Measurements from ENCODE around the gene MOB3B. TPM values are rescaled to one million over a fixed set of nuclear protein-coding genes. Genes with fewer than 3 reads are reported as not detected.

The MOB3B gene
- polyA plus RNA-seq, 1 of the 3 experiments (the other 2 are of a cell fraction) = 0.90 TPM

DNA sequence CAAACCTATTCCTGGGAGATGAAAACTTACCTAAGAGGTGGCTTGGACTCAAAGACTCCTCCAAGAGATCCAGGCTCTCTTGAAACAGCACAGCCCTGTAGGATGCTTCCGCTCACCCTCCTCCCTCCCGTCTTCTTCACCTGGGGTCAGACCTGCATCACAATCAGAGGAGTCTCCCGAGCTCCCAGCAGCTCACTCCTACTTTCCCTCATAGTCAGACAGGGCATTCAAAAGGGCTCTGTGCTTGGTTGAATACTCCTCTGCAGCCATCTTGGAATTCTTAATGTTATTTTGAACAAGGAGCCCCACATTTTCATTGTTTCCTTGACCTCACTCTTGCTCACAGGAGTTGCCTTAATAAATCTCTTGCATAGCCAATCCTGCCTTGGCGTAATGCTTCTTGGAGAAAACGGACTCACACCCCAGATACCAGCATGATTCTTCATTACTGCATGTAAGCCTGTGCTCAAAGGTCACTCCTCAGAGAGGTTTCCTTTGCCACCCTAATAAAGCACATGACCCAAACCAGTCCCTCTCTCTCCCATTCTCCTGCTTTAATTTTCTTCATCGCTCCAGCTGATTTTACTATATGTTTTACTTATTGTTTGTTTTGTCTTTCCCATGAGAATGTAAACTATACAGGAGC, 52.6 kb downstream of the MOB3B start:
- Histone ChIP-seq H3K4me3 (ENCODE audit: low read depth in 2 of 2, low read length in 1 of 2) (no peak overlapping the region), H3K27me3 (ENCODE audit: insufficient read depth) (no peaks in the 10 kb centered on the region), H3K9me3 (peaks cover 6% of the 10 kb centered on the region; the same call in 1 of the 2 replicates), H3K9me2 (no peaks in the 10 kb centered on the region), H3K79me2 (ENCODE audit: insufficient read depth) (no peaks in the 10 kb centered on the region), H3K27ac (ENCODE audit: low read depth in 2 of 2, low read length in 1 of 2) (no peak overlapping the region), H4K20me1 (ENCODE audit: insufficient read depth) (no peaks in the 10 kb centered on the region), H3K4me1 (ENCODE audit: control insufficient read depth in 1 of 2, insufficient read depth in 2 of 2, low read depth in 1 of 2, low read length in 1 of 2) (peaks cover 0 to 6% of the 10 kb centered on the region in 2 experiments; a peak in 2 of 4 replicates), H2AFZ (ENCODE audit: low read depth) (no peak overlapping the region), H3F3A (replicated peaks; ENCODE audit: insufficient read depth) (no peaks in the 10 kb centered on the region), H3K9ac (no peak overlapping the region), H3K4me2 (no peak overlapping the region), H3K36me3 (replicated peaks in 1 of 2; ENCODE audit: control insufficient read depth in 1 of 2, insufficient read depth in 2 of 2, low read length in 1 of 2) (no peaks in the 10 kb centered on the region)
- DNase-seq = no peak
- no peak for TF ChIP-seq YY1 (IDR thresholded peaks at IDR 0.05; ENCODE audit: low read depth)
- TF ChIP-seq TEAD4 (IDR thresholded peaks at IDR 0.05; ENCODE audit: borderline replicate concordance, insufficient read depth) = no peak
- no peak for TF ChIP-seq RCOR1 (IDR thresholded peaks at IDR 0.05; ENCODE audit: low read length)
- TF ChIP-seq, protein P1, sequence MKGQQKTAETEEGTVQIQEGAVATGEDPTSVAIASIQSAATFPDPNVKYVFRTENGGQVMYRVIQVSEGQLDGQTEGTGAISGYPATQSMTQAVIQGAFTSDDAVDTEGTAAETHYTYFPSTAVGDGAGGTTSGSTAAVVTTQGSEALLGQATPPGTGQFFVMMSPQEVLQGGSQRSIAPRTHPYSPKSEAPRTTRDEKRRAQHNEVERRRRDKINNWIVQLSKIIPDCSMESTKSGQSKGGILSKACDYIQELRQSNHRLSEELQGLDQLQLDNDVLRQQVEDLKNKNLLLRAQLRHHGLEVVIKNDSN (IDR thresholded peaks at IDR 0.05; ENCODE audit: borderline replicate concordance, low read depth) = no peak
- no peak for TF ChIP-seq SIN3A (IDR thresholded peaks at IDR 0.05; ENCODE audit: borderline replicate concordance, low read depth, low read length)
- no peak for TF ChIP-seq RFX5 (IDR thresholded peaks at IDR 0.05; ENCODE audit: low read length)
- TF ChIP-seq MEF2A (IDR thresholded peaks at IDR 0.05; ENCODE audit: borderline replicate concordance, low read depth) = no peak
- TF ChIP-seq, protein P2, sequence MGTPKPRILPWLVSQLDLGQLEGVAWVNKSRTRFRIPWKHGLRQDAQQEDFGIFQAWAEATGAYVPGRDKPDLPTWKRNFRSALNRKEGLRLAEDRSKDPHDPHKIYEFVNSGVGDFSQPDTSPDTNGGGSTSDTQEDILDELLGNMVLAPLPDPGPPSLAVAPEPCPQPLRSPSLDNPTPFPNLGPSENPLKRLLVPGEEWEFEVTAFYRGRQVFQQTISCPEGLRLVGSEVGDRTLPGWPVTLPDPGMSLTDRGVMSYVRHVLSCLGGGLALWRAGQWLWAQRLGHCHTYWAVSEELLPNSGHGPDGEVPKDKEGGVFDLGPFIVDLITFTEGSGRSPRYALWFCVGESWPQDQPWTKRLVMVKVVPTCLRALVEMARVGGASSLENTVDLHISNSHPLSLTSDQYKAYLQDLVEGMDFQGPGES (IDR thresholded peaks at IDR 0.05; ENCODE audit: low read depth, low read length) = no peak
- TF ChIP-seq, protein P3, sequence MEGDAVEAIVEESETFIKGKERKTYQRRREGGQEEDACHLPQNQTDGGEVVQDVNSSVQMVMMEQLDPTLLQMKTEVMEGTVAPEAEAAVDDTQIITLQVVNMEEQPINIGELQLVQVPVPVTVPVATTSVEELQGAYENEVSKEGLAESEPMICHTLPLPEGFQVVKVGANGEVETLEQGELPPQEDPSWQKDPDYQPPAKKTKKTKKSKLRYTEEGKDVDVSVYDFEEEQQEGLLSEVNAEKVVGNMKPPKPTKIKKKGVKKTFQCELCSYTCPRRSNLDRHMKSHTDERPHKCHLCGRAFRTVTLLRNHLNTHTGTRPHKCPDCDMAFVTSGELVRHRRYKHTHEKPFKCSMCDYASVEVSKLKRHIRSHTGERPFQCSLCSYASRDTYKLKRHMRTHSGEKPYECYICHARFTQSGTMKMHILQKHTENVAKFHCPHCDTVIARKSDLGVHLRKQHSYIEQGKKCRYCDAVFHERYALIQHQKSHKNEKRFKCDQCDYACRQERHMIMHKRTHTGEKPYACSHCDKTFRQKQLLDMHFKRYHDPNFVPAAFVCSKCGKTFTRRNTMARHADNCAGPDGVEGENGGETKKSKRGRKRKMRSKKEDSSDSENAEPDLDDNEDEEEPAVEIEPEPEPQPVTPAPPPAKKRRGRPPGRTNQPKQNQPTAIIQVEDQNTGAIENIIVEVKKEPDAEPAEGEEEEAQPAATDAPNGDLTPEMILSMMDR (IDR thresholded peaks at IDR 0.05) = no peak
- TF ChIP-seq, protein P4, sequence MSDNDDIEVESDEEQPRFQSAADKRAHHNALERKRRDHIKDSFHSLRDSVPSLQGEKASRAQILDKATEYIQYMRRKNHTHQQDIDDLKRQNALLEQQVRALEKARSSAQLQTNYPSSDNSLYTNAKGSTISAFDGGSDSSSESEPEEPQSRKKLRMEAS (IDR thresholded peaks at IDR 0.05; ENCODE audit: low read depth) = no peak
- WGBS (ENCODE audit: low lambda C conversion rate) = 83% methylated on average over 6 of the region's 6 CpGs
- CTCF ChIA-PET = no interaction called here
- POLR2A ChIA-PET = no interaction called here

DNA sequence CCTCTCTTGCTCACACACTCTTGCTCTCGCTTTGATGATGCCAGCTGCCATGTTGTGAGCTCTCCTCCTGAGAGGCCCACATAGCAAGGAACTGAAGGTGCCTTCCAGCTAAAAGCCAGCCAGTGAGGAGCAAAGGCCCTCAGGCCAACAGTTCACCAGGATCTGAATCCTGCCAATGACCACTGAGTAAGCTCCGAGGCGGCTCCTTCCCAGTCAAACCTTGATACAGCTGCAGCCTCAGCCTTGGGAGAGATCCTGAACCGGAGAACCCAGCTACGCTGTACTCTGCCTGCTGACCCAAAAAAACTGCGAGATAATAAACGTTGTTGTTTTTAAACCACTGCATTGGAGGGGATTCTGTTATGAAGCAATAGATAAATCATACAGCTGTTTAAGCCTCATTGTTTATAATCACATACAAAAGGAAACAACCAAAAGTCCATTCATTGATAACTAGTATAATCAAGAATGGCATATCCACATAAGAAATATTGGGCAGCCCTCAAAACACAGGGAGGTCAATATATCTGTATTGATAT, 54.5 kb downstream of the MOB3B start:
- Histone ChIP-seq H3K36me3 (replicated peaks in 1 of 2; ENCODE audit: control insufficient read depth in 1 of 2, insufficient read depth in 2 of 2, low read length in 1 of 2) (no peaks in the 10 kb centered on the region), H3K27me3 (ENCODE audit: insufficient read depth) (no peaks in the 10 kb centered on the region), H3K79me2 (ENCODE audit: insufficient read depth) (no peaks in the 10 kb centered on the region), H4K20me1 (ENCODE audit: insufficient read depth) (no peaks in the 10 kb centered on the region), H3K9me2 (no peaks in the 10 kb centered on the region), H3K4me3 (ENCODE audit: low read depth in 2 of 2, low read length in 1 of 2) (no peak overlapping the region), H3K27ac (ENCODE audit: low read depth in 2 of 2, low read length in 1 of 2) (no peak overlapping the region), H3K4me1 (ENCODE audit: control insufficient read depth in 1 of 2, insufficient read depth in 2 of 2, low read depth in 1 of 2, low read length in 1 of 2) (peaks cover 0 to 6% of the 10 kb centered on the region in 2 experiments; a peak in 2 of 4 replicates), H3K9me3 (peaks cover 6% of the 10 kb centered on the region; the same call in 1 of the 2 replicates), H2AFZ (ENCODE audit: low read depth) (no peak overlapping the region), H3K9ac (no peak overlapping the region), H3F3A (replicated peaks; ENCODE audit: insufficient read depth) (no peaks in the 10 kb centered on the region), H3K4me2 (no peak overlapping the region)
- 78% methylated on average over 5 of the region's 7 CpGs for WGBS (ENCODE audit: low lambda C conversion rate)
- no peak for DNase-seq
- CTCF ChIA-PET = interaction anchor here (1.0 to 1.5 kb wide), 3 partner anchors 14 to 20 kb away, joined by 3 to 4 read pairs (median 3); no protein-coding TSS in a partner anchor
- POLR2A ChIA-PET = interaction anchor here (0.6 kb wide), 1 partner anchor 77 kb away, joined by 4 read pairs; no protein-coding TSS in a partner anchor
- TF ChIP-seq, protein P4 (IDR thresholded peaks at IDR 0.05; ENCODE audit: low read depth) = no peak
- TF ChIP-seq TAF1 (IDR thresholded peaks at IDR 0.05; ENCODE audit: borderline replicate concordance, low read depth, low read length) (no peak), MEF2A (IDR thresholded peaks at IDR 0.05; ENCODE audit: borderline replicate concordance, low read depth) (no peak), TEAD4 (IDR thresholded peaks at IDR 0.05; ENCODE audit: borderline replicate concordance, insufficient read depth) (no peak), RCOR1 (IDR thresholded peaks at IDR 0.05; ENCODE audit: low read length) (no peak), FOSL2 (IDR thresholded peaks at IDR 0.05; ENCODE audit: borderline replicate concordance, low read depth) (no peak), ELF1 (IDR thresholded peaks at IDR 0.05) (no peak), EP300 (IDR thresholded peaks at IDR 0.05; ENCODE audit: borderline replicate concordance in 1 of 2, low read depth in 1 of 2, low read length in 1 of 2) (no peak), TCF12 (IDR thresholded peaks at IDR 0.05) (no peak), GATA2 (CRISPR knock-in tag; IDR thresholded peaks at IDR 0.05) (no peak)
- TF ChIP-seq, protein P2 (IDR thresholded peaks at IDR 0.05; ENCODE audit: low read depth, low read length) = no peak
- TF ChIP-seq, protein P5, sequence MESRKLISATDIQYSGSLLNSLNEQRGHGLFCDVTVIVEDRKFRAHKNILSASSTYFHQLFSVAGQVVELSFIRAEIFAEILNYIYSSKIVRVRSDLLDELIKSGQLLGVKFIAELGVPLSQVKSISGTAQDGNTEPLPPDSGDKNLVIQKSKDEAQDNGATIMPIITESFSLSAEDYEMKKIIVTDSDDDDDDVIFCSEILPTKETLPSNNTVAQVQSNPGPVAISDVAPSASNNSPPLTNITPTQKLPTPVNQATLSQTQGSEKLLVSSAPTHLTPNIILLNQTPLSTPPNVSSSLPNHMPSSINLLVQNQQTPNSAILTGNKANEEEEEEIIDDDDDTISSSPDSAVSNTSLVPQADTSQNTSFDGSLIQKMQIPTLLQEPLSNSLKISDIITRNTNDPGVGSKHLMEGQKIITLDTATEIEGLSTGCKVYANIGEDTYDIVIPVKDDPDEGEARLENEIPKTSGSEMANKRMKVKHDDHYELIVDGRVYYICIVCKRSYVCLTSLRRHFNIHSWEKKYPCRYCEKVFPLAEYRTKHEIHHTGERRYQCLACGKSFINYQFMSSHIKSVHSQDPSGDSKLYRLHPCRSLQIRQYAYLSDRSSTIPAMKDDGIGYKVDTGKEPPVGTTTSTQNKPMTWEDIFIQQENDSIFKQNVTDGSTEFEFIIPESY (IDR thresholded peaks at IDR 0.05; ENCODE audit: borderline replicate concordance, low read depth) = no peak
